Stimulated activated CD8-positive, alpha-beta memory T cell treated with anti-CD3 and anti-CD28 coated beads, Interleukin-7, amount 100 ng/mL, for 1 hour (primary cell): Measurements from ENCODE around the gene BCL10.

ENCODE experiments used
- DNase-seq, 2 donors: peaks; one replicate each; pipeline ENCODE4 v3.0.0-alpha.2; 2020; ENCODE audit warnings: low read depth in 2 of 2

The BCL10 gene

GRCh38 chr1:85220756-85221201, 55.7 kb downstream of the BCL10 start:
- no peak for DNase-seq

GRCh38 chr1:85219853-85220610, 56.4 kb downstream of the BCL10 start:
- DNase-seq: no peak

- DNase-seq: no peak
These were observed 59.7 kb downstream of the BCL10 start for GRCh38 chr1:85216697-85217096.
